Measurements from ENCODE around the gene SIGLECL1.
A peak's percentile ranks its signal among the peaks of the same experiment; 100 is the strongest.

The SIGLECL1 gene

GRCh38 chr19:51227326-51227725 lies 23.6 kb upstream of the SIGLECL1 start:
- Mint-ChIP-seq H3K36me3 (ENCODE audit: low read depth) (peaks cover 6% of the 10 kb centered on the region), H3K4me3 (peak overlapping the region; percentile 16), H3K4me1 (ENCODE audit: low read depth) (peaks cover 40% of the 10 kb centered on the region), H3K27me3 (ENCODE audit: low read depth) (peaks cover 34% of the 10 kb centered on the region), H3K27ac (peak overlapping the region; percentile 1), H3K9me3 (no peaks in the 10 kb centered on the region)
- no peak for DNase-seq (ENCODE audit: low spot score)

GRCh38 chr19:51227966-51228365 lies 22.9 kb upstream of the SIGLECL1 start:
- peaks cover 38% of the 10 kb centered on the region for H3K27me3 Mint-ChIP-seq (ENCODE audit: low read depth)

GRCh38 chr19:51240866-51241265 lies 10.0 kb upstream of the SIGLECL1 start:
- Mint-ChIP-seq H3K27me3 (ENCODE audit: low read depth) (peaks cover 7% of the 10 kb centered on the region), H3K36me3 (ENCODE audit: low read depth) (peaks cover 8% of the 10 kb centered on the region), H3K9me3 (no peaks in the 10 kb centered on the region), H3K4me3 (no peak overlapping the region), H3K4me1 (ENCODE audit: low read depth) (peaks cover 19% of the 10 kb centered on the region), H3K27ac (no peak overlapping the region)
- DNase-seq (ENCODE audit: low spot score), result no peak

More at GRCh38 chr19:51227966-51228365, 22.9 kb upstream of the SIGLECL1 start:
- no peaks in the 10 kb centered on the region for H3K9me3 Mint-ChIP-seq
- peak overlapping the region; percentile 16 for H3K4me3 Mint-ChIP-seq
- no peak overlapping the region for H3K27ac Mint-ChIP-seq
- DNase-seq (ENCODE audit: low spot score), result no peak
- H3K36me3 Mint-ChIP-seq (ENCODE audit: low read depth), result peaks cover 10% of the 10 kb centered on the region
- peaks cover 40% of the 10 kb centered on the region for H3K4me1 Mint-ChIP-seq (ENCODE audit: low read depth)

GRCh38 chr19:51242881-51243630 lies 7.8 kb upstream of the SIGLECL1 start:
- H3K36me3 Mint-ChIP-seq (ENCODE audit: low read depth), result peaks cover 8% of the 10 kb centered on the region
- H3K27me3 Mint-ChIP-seq (ENCODE audit: low read depth), result peaks cover 7% of the 10 kb centered on the region
- no peak overlapping the region for H3K4me3 Mint-ChIP-seq
- no peak overlapping the region for H3K27ac Mint-ChIP-seq
- no peaks in the 10 kb centered on the region for H3K9me3 Mint-ChIP-seq
- DNase-seq (ENCODE audit: low spot score), result no peak
- peaks cover 34% of the 10 kb centered on the region for H3K4me1 Mint-ChIP-seq (ENCODE audit: low read depth)

- Mint-ChIP-seq H3K27me3 (ENCODE audit: low read depth) (peaks cover 2% of the 10 kb centered on the region), H3K4me1 (ENCODE audit: low read depth) (peaks cover 50% of the 10 kb centered on the region), H3K36me3 (ENCODE audit: low read depth) (peaks cover 11% of the 10 kb centered on the region), H3K27ac (peak overlapping the region; percentile 67), H3K4me3 (peak overlapping the region; percentile 57), H3K9me3 (no peaks in the 10 kb centered on the region)
- no peak for DNase-seq (ENCODE audit: low spot score)
These were observed 4.7 kb upstream of the SIGLECL1 start for GRCh38 chr19:51246164-51246552.

- peaks cover 4% of the 10 kb centered on the region for H3K9me3 Mint-ChIP-seq
- no peaks in the 10 kb centered on the region for H3K27me3 Mint-ChIP-seq (ENCODE audit: low read depth)
- H3K4me3 Mint-ChIP-seq, result no peak overlapping the region
These were observed 2.8 kb upstream of the SIGLECL1 start for GRCh38 chr19:51247972-51248590.

GRCh38 chr19:51251468-51251820 lies 564 bp downstream of the SIGLECL1 start:
- Mint-ChIP-seq H3K27me3 (ENCODE audit: low read depth) (no peaks in the 10 kb centered on the region), H3K36me3 (ENCODE audit: low read depth) (peaks cover 10% of the 10 kb centered on the region), H3K4me1 (ENCODE audit: low read depth) (peaks cover 64% of the 10 kb centered on the region), H3K4me3 (no peak overlapping the region), H3K9me3 (peaks cover 4% of the 10 kb centered on the region), H3K27ac (no peak overlapping the region)
- no peak for DNase-seq (ENCODE audit: low spot score)

More at GRCh38 chr19:51247972-51248590, 2.8 kb upstream of the SIGLECL1 start:
- Mint-ChIP-seq H3K27ac (no peak overlapping the region), H3K36me3 (ENCODE audit: low read depth) (peaks cover 14% of the 10 kb centered on the region), H3K4me1 (ENCODE audit: low read depth) (peaks cover 53% of the 10 kb centered on the region)
- DNase-seq (ENCODE audit: low spot score), result no peak

- peak overlapping the region; percentile 61 for H3K4me3 Mint-ChIP-seq
- DNase-seq (ENCODE audit: low spot score), result no peak
- H3K9me3 Mint-ChIP-seq, result peaks cover 4% of the 10 kb centered on the region
- no peaks in the 10 kb centered on the region for H3K27me3 Mint-ChIP-seq (ENCODE audit: low read depth)
- H3K4me1 Mint-ChIP-seq (ENCODE audit: low read depth), result peaks cover 61% of the 10 kb centered on the region
- H3K36me3 Mint-ChIP-seq (ENCODE audit: low read depth), result peaks cover 10% of the 10 kb centered on the region
- peak overlapping the region; percentile 81 for H3K27ac Mint-ChIP-seq
These were observed 1.6 kb downstream of the SIGLECL1 start for GRCh38 chr19:51252306-51253079.

- H3K27ac Mint-ChIP-seq, result peak overlapping the region; percentile 81
- peaks cover 66% of the 10 kb centered on the region for H3K4me1 Mint-ChIP-seq (ENCODE audit: low read depth)
- H3K9me3 Mint-ChIP-seq, result peaks cover 4% of the 10 kb centered on the region
- DNase-seq (ENCODE audit: low spot score), result no peak
- peak overlapping the region; percentile 61 for H3K4me3 Mint-ChIP-seq
- no peaks in the 10 kb centered on the region for H3K27me3 Mint-ChIP-seq (ENCODE audit: low read depth)
- H3K36me3 Mint-ChIP-seq (ENCODE audit: low read depth), result peaks cover 8% of the 10 kb centered on the region
These were observed 2.4 kb downstream of the SIGLECL1 start for GRCh38 chr19:51253088-51253806.

- peaks cover 4% of the 10 kb centered on the region for H3K9me3 Mint-ChIP-seq
- H3K4me1 Mint-ChIP-seq (ENCODE audit: low read depth), result peaks cover 65% of the 10 kb centered on the region
- peak overlapping the region; percentile 92 for H3K27ac Mint-ChIP-seq
- peak overlapping the region; percentile 67 for H3K4me3 Mint-ChIP-seq
- peaks cover 8% of the 10 kb centered on the region for H3K27me3 Mint-ChIP-seq (ENCODE audit: low read depth)
- DNase-seq (ENCODE audit: low spot score), result peak; percentile 58
- peaks cover 5% of the 10 kb centered on the region for H3K36me3 Mint-ChIP-seq (ENCODE audit: low read depth)
These were observed 5.3 kb downstream of the SIGLECL1 start for GRCh38 chr19:51256155-51256625.

- DNase-seq (ENCODE audit: low spot score), result no peak
- H3K36me3 Mint-ChIP-seq (ENCODE audit: low read depth), result peaks cover 1% of the 10 kb centered on the region
- peaks cover 18% of the 10 kb centered on the region for H3K27me3 Mint-ChIP-seq (ENCODE audit: low read depth)
- H3K27ac Mint-ChIP-seq, result peak overlapping the region; percentile 62
- H3K4me1 Mint-ChIP-seq (ENCODE audit: low read depth), result peaks cover 58% of the 10 kb centered on the region
- H3K9me3 Mint-ChIP-seq, result no peaks in the 10 kb centered on the region
- peak overlapping the region; percentile 54 for H3K4me3 Mint-ChIP-seq
These were observed 6.6 kb downstream of the SIGLECL1 start for GRCh38 chr19:51257471-51257870.

- Mint-ChIP-seq H3K4me3 (peak overlapping the region; percentile 72), H3K27ac (peak overlapping the region; percentile 65), H3K4me1 (ENCODE audit: low read depth) (peaks cover 51% of the 10 kb centered on the region), H3K27me3 (ENCODE audit: low read depth) (peaks cover 21% of the 10 kb centered on the region), H3K36me3 (ENCODE audit: low read depth) (no peaks in the 10 kb centered on the region), H3K9me3 (no peaks in the 10 kb centered on the region)
- DNase-seq (ENCODE audit: low spot score), result no peak
These were observed 7.6 kb downstream of the SIGLECL1 start for GRCh38 chr19:51258165-51259160.

Measured in T-helper 2 cell treated with Interferon-gamma antibody and Interleukin-4, amounts not matched to agents 5 μg/mL and 100 μg/mL, for 36 hours (primary cell).